CD14-positive monocyte (primary cell): Measurements from ENCODE around the gene LRR1. TPM values are rescaled to one million over a fixed set of nuclear protein-coding genes. Genes with fewer than 3 reads are reported as not detected.

Experiments
- DNase-seq, 3 donors: peaks; one replicate each; pipeline ENCODE4 v3.0.0-alpha.2; 2011 to 2022
- H2AFZ ChIP-seq: 2 replicates; pipeline ENCODE4 v1.6.0; 2012; ENCODE audit warnings: mild to moderate bottlenecking, low read depth, low read length, inconsistent platforms; ENCODE audit not compliant: insufficient read depth, poor library complexity, severe bottlenecking
- H3K27ac ChIP-seq, 2 donors: 1 replicate in 1 of 2; 2 replicates in 1 of 2; pipeline ENCODE4 v1.5.1; 2012 to 2013; ENCODE audit warnings: low read length in 2 of 2, control low read depth in 1 of 2, inconsistent platforms in 1 of 2, low read depth in 1 of 2, mild to moderate bottlenecking in 1 of 2
- H3K27me3 ChIP-seq, 2 donors: one replicate each; pipeline versions ENCODE4 v1.6.0 to v1.6.1; 2011 to 2013; ENCODE audit warnings: low read length in 2 of 2; ENCODE audit not compliant: control insufficient read depth in 2 of 2, insufficient read depth in 2 of 2
- H3K36me3 ChIP-seq, 2 donors: replicated peaks in 1 of 2; 1 replicate in 1 of 2; 2 replicates in 1 of 2; pipeline versions ENCODE4 v1.5.1 to v1.6.1; 2012 to 2013; ENCODE audit warnings: low read length in 2 of 2, control low read depth in 1 of 2, inconsistent platforms in 1 of 2, mild to moderate bottlenecking in 1 of 2; ENCODE audit not compliant: insufficient read depth in 2 of 2, control insufficient read depth in 1 of 2
- H3K4me1 ChIP-seq, 2 donors: 1 replicate in 1 of 2; 2 replicates in 1 of 2; pipeline versions ENCODE4 v1.5.1 to v1.6.1; 2012 to 2013; ENCODE audit warnings: low read length in 2 of 2, control low read depth in 1 of 2, inconsistent platforms in 1 of 2, mild to moderate bottlenecking in 1 of 2, moderate library complexity in 1 of 2; ENCODE audit not compliant: insufficient read depth in 2 of 2, control insufficient read depth in 1 of 2
- H3K4me2 ChIP-seq: replicated peaks from 2 replicates; pipeline ENCODE3; 2012; ENCODE audit warnings: low read length, moderate library complexity, mild to moderate bottlenecking; ENCODE audit not compliant: poor library complexity, severe bottlenecking; ENCODE audit errors: extremely low read depth
- H3K4me3 ChIP-seq, 3 experiments: fragments of 200-600 bp in 1 of 3; sonication (generic) in 1 of 3; replicated peaks in 1 of 3; 1 replicate in 2 of 3; 2 replicates in 1 of 3; pipeline ENCODE4 v1.5.1; 2011 to 2013; ENCODE audit warnings: low read length in 3 of 3, mild to moderate bottlenecking in 3 of 3, control low read depth in 2 of 3, low read depth in 2 of 3, inconsistent platforms in 1 of 3, moderate library complexity in 1 of 3
- H3K79me2 ChIP-seq: 2 replicates; pipeline ENCODE4 v1.6.0; 2012; ENCODE audit warnings: mild to moderate bottlenecking, control low read depth, inconsistent platforms, low read length, moderate library complexity; ENCODE audit not compliant: insufficient read depth
- H3K9ac ChIP-seq: 2 replicates; pipeline ENCODE4 v1.6.0; 2017; ENCODE audit warnings: low read length, mild to moderate bottlenecking; ENCODE audit not compliant: insufficient read depth, poor library complexity, severe bottlenecking
- H3K9me3 ChIP-seq, 2 donors: replicated peaks in 1 of 2; 1 replicate in 1 of 2; 2 replicates in 1 of 2; pipeline versions ENCODE4 v1.5.1 to v1.6.1; 2012 to 2013; ENCODE audit warnings: low read length in 2 of 2, control low read depth in 1 of 2; ENCODE audit not compliant: control insufficient read depth in 1 of 2, insufficient read depth in 1 of 2
- H4K20me1 ChIP-seq: 2 replicates; pipeline ENCODE4 v1.6.0; 2012; ENCODE audit warnings: mild to moderate bottlenecking, low read length, control low read depth, moderate library complexity; ENCODE audit not compliant: insufficient read depth
- H3K27ac Mint-ChIP-seq, 7 donors: one replicate each; pipeline ENCODE4 v1.8.0; 2020; ENCODE audit warnings: mild to moderate bottlenecking in 7 of 7, mixed read lengths in 7 of 7, moderate library complexity in 6 of 7, inconsistent platforms in 2 of 7
- H3K27me3 Mint-ChIP-seq, 3 donors: one replicate each; pipeline ENCODE4 v1.8.0; 2021 to 2022; ENCODE audit warnings: low read depth in 3 of 3, mild to moderate bottlenecking in 3 of 3, mixed read lengths in 3 of 3, moderate library complexity in 3 of 3, inconsistent platforms in 1 of 3
- H3K36me3 Mint-ChIP-seq, 2 donors: one replicate each; pipeline ENCODE4 v1.8.0; 2020; ENCODE audit warnings: mixed read lengths in 2 of 2, inconsistent platforms in 1 of 2, mild to moderate bottlenecking in 1 of 2
- H3K4me1 Mint-ChIP-seq: one replicate; pipeline ENCODE4 v1.8.0; 2020; ENCODE audit warnings: mild to moderate bottlenecking, mixed read lengths
- H3K4me3 Mint-ChIP-seq, 2 donors: one replicate each; pipeline ENCODE4 v1.8.0; 2020; ENCODE audit warnings: mild to moderate bottlenecking in 2 of 2, mixed read lengths in 2 of 2, moderate library complexity in 1 of 2
- H3K9me3 Mint-ChIP-seq, 7 donors: one replicate each; pipeline ENCODE4 v1.8.0; 2020 to 2022; ENCODE audit warnings: mixed read lengths in 7 of 7, mild to moderate bottlenecking in 6 of 7, moderate library complexity in 6 of 7, inconsistent platforms in 2 of 7
- WGBS: methylation state at CpG from one replicate; pipeline ENCODE4 v1.1.5; 2013; ENCODE audit warnings: missing lambda C conversion rate; ENCODE audit not compliant: insufficient coverage; 5-methylcytosine and 5-hydroxymethylcytosine counted together
- intact Hi-C, 2 donors: fragments of 100-400 bp; cut with micrococcal nuclease; formaldehyde crosslinking; loops; one replicate each; pipeline versions ENCODE4 v1.15.0 to v1.15.1; 2023
- polyA plus RNA-seq, 3 donors: library from polyadenylated mRNA; depleted of rRNA in 1 of 3; unstranded in 2 of 3; stranded (reverse) in 1 of 3; fragments of 300-500 nt in 2 of 3; fragments of >200 nt in 1 of 3; fragmentation: Illumina TruSeq in 2 of 3; gene quantifications; 1 replicate in 2 of 3; 2 replicates in 1 of 3; pipeline ENCODE4 v1.2.3, GENCODE V29; 2012 to 2021
- small RNA-seq: library from RNA; depleted of rRNA; stranded (forward); fragments of <200 nt; gene quantifications from one replicate; pipeline ENCODE3, GENCODE V24; 2012; ENCODE audit warnings: low read depth; ENCODE audit not compliant: insufficient read length
- TF ChIP-seq, protein P1 (sequence below): fragments of 200-600 bp; IDR thresholded peaks from one replicate; pipeline ENCODE4 v1.8.0; 2022; ENCODE audit warnings: antibody characterized with exemption, mild to moderate bottlenecking

LRR1 gene
- polyA plus RNA-seq, 3 donors = 3.4 to 12.7 (median 10.5) TPM

GRCh38 chr14:49659526-49660455 is 61.1 kb downstream of the LRR1 start:
- intact Hi-C loops = no loop called here
- WGBS = no CpG with 5 or more reads among the region's 2 CpGs
- H4K20me1 ChIP-seq = no peaks in the 10 kb centered on the region

More at GRCh38 chr14:49659526-49660455, 61.1 kb downstream of the LRR1 start:
- Mint-ChIP-seq H3K4me3 (no peak overlapping the region), H3K27me3 (peaks cover 0 to 2% (median 0%) of the 10 kb centered on the region in 3 donors), H3K36me3 (peaks cover 5 to 6% of the 10 kb centered on the region in 2 donors), H3K4me1 (no peaks in the 10 kb centered on the region), H3K9me3 (peaks cover 0 to 3% (median 0%) of the 10 kb centered on the region in 7 donors), H3K27ac (no peak overlapping the region)
- no peak overlapping the region for H3K4me2 ChIP-seq
- no peak overlapping the region for H3K27ac ChIP-seq
- no peak for DNase-seq
- H3K79me2 ChIP-seq = no peaks in the 10 kb centered on the region
- no peak overlapping the region for H3K4me3 ChIP-seq
- no peaks in the 10 kb centered on the region for H3K9me3 ChIP-seq
- no peak overlapping the region for H3K9ac ChIP-seq
- H3K4me1 ChIP-seq = no peaks in the 10 kb centered on the region
- no peaks in the 10 kb centered on the region for H3K27me3 ChIP-seq
- H2AFZ ChIP-seq = no peak overlapping the region
- H3K36me3 ChIP-seq = no peaks in the 10 kb centered on the region
- TF ChIP-seq, protein P1, sequence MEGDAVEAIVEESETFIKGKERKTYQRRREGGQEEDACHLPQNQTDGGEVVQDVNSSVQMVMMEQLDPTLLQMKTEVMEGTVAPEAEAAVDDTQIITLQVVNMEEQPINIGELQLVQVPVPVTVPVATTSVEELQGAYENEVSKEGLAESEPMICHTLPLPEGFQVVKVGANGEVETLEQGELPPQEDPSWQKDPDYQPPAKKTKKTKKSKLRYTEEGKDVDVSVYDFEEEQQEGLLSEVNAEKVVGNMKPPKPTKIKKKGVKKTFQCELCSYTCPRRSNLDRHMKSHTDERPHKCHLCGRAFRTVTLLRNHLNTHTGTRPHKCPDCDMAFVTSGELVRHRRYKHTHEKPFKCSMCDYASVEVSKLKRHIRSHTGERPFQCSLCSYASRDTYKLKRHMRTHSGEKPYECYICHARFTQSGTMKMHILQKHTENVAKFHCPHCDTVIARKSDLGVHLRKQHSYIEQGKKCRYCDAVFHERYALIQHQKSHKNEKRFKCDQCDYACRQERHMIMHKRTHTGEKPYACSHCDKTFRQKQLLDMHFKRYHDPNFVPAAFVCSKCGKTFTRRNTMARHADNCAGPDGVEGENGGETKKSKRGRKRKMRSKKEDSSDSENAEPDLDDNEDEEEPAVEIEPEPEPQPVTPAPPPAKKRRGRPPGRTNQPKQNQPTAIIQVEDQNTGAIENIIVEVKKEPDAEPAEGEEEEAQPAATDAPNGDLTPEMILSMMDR = no peak

Small RNA genes lying within 50 kb of the gene (small RNA-seq; reads per million reads assigned to genes)
- gene AL139099.3 = not detected
- gene AL139099.4 = not detected
- not detected for gene RF00019
- gene RNA5SP384 = not detected

Other genes starting within 250 kb of the LRR1 start
- 1,000 to 10,000 TPM; 2,325 to 4,497 (median 2,965) TPM for gene RPS29, start 12.6 kb upstream of the LRR1 start, polyA plus RNA-seq
- 100 to 1,000 TPM; 237 to 454 (median 408) TPM for gene RPL36AL, start 21.7 kb downstream of the LRR1 start, polyA plus RNA-seq
- gene MGAT2, start 21.9 kb downstream of the LRR1 start, polyA plus RNA-seq = 10 to 100 TPM in 2 of 3 donors, 1 to 10 TPM in 1; 8.9 to 38.0 (median 36.3) TPM
- gene DNAAF2, start 36.3 kb downstream of the LRR1 start, polyA plus RNA-seq = 1 to 10 TPM; 1.9 to 6.9 (median 6.8) TPM
- under 1 TPM; 0.18 to 0.57 (median 0.47) TPM for gene POLE2, start 89.3 kb downstream of the LRR1 start, polyA plus RNA-seq
- gene KLHDC1, start 94.2 kb downstream of the LRR1 start, polyA plus RNA-seq = 1 to 10 TPM in 2 of 3 donors, under 1 TPM in 1; 0.92 to 1.6 (median 1.5) TPM
- gene KLHDC2, start 169.2 kb downstream of the LRR1 start, polyA plus RNA-seq = 10 to 100 TPM; 27.3 to 45.9 (median 43.1) TPM